CD14-positive monocyte (primary cell): Measurements from ENCODE around the gene PRRG1. TPM values are rescaled to one million over a fixed set of nuclear protein-coding genes. Genes with fewer than 3 reads are reported as not detected.

Source experiments
- DNase-seq, 3 donors: peaks; one replicate each; pipeline ENCODE4 v3.0.0-alpha.2; 2011 to 2022
- H2AFZ ChIP-seq: 2 replicates; pipeline ENCODE4 v1.6.0; 2012; ENCODE audit warnings: mild to moderate bottlenecking, low read depth, low read length, inconsistent platforms; ENCODE audit not compliant: insufficient read depth, poor library complexity, severe bottlenecking
- H3K27ac ChIP-seq, 2 donors: 1 replicate in 1 of 2; 2 replicates in 1 of 2; pipeline ENCODE4 v1.5.1; 2012 to 2013; ENCODE audit warnings: low read length in 2 of 2, control low read depth in 1 of 2, inconsistent platforms in 1 of 2, low read depth in 1 of 2, mild to moderate bottlenecking in 1 of 2
- H3K27me3 ChIP-seq, 2 donors: one replicate each; pipeline versions ENCODE4 v1.6.0 to v1.6.1; 2011 to 2013; ENCODE audit warnings: low read length in 2 of 2; ENCODE audit not compliant: control insufficient read depth in 2 of 2, insufficient read depth in 2 of 2
- H3K36me3 ChIP-seq, 2 donors: replicated peaks in 1 of 2; 1 replicate in 1 of 2; 2 replicates in 1 of 2; pipeline versions ENCODE4 v1.5.1 to v1.6.1; 2012 to 2013; ENCODE audit warnings: low read length in 2 of 2, control low read depth in 1 of 2, inconsistent platforms in 1 of 2, mild to moderate bottlenecking in 1 of 2; ENCODE audit not compliant: insufficient read depth in 2 of 2, control insufficient read depth in 1 of 2
- H3K4me1 ChIP-seq, 2 donors: 1 replicate in 1 of 2; 2 replicates in 1 of 2; pipeline versions ENCODE4 v1.5.1 to v1.6.1; 2012 to 2013; ENCODE audit warnings: low read length in 2 of 2, control low read depth in 1 of 2, inconsistent platforms in 1 of 2, mild to moderate bottlenecking in 1 of 2, moderate library complexity in 1 of 2; ENCODE audit not compliant: insufficient read depth in 2 of 2, control insufficient read depth in 1 of 2
- H3K4me2 ChIP-seq: replicated peaks from 2 replicates; pipeline ENCODE3; 2012; ENCODE audit warnings: low read length, moderate library complexity, mild to moderate bottlenecking; ENCODE audit not compliant: poor library complexity, severe bottlenecking; ENCODE audit errors: extremely low read depth
- H3K4me3 ChIP-seq, 3 experiments: fragments of 200-600 bp in 1 of 3; sonication (generic) in 1 of 3; replicated peaks in 1 of 3; 1 replicate in 2 of 3; 2 replicates in 1 of 3; pipeline ENCODE4 v1.5.1; 2011 to 2013; ENCODE audit warnings: low read length in 3 of 3, mild to moderate bottlenecking in 3 of 3, control low read depth in 2 of 3, low read depth in 2 of 3, inconsistent platforms in 1 of 3, moderate library complexity in 1 of 3
- H3K79me2 ChIP-seq: 2 replicates; pipeline ENCODE4 v1.6.0; 2012; ENCODE audit warnings: mild to moderate bottlenecking, control low read depth, inconsistent platforms, low read length, moderate library complexity; ENCODE audit not compliant: insufficient read depth
- H3K9ac ChIP-seq: 2 replicates; pipeline ENCODE4 v1.6.0; 2017; ENCODE audit warnings: low read length, mild to moderate bottlenecking; ENCODE audit not compliant: insufficient read depth, poor library complexity, severe bottlenecking
- H3K9me3 ChIP-seq, 2 donors: replicated peaks in 1 of 2; 1 replicate in 1 of 2; 2 replicates in 1 of 2; pipeline versions ENCODE4 v1.5.1 to v1.6.1; 2012 to 2013; ENCODE audit warnings: low read length in 2 of 2, control low read depth in 1 of 2; ENCODE audit not compliant: control insufficient read depth in 1 of 2, insufficient read depth in 1 of 2
- H4K20me1 ChIP-seq: 2 replicates; pipeline ENCODE4 v1.6.0; 2012; ENCODE audit warnings: mild to moderate bottlenecking, low read length, control low read depth, moderate library complexity; ENCODE audit not compliant: insufficient read depth
- H3K27ac Mint-ChIP-seq, 7 donors: one replicate each; pipeline ENCODE4 v1.8.0; 2020; ENCODE audit warnings: mild to moderate bottlenecking in 7 of 7, mixed read lengths in 7 of 7, moderate library complexity in 6 of 7, inconsistent platforms in 2 of 7
- H3K27me3 Mint-ChIP-seq, 3 donors: one replicate each; pipeline ENCODE4 v1.8.0; 2021 to 2022; ENCODE audit warnings: low read depth in 3 of 3, mild to moderate bottlenecking in 3 of 3, mixed read lengths in 3 of 3, moderate library complexity in 3 of 3, inconsistent platforms in 1 of 3
- H3K36me3 Mint-ChIP-seq, 2 donors: one replicate each; pipeline ENCODE4 v1.8.0; 2020; ENCODE audit warnings: mixed read lengths in 2 of 2, inconsistent platforms in 1 of 2, mild to moderate bottlenecking in 1 of 2
- H3K4me1 Mint-ChIP-seq: one replicate; pipeline ENCODE4 v1.8.0; 2020; ENCODE audit warnings: mild to moderate bottlenecking, mixed read lengths
- H3K4me3 Mint-ChIP-seq, 2 donors: one replicate each; pipeline ENCODE4 v1.8.0; 2020; ENCODE audit warnings: mild to moderate bottlenecking in 2 of 2, mixed read lengths in 2 of 2, moderate library complexity in 1 of 2
- H3K9me3 Mint-ChIP-seq, 7 donors: one replicate each; pipeline ENCODE4 v1.8.0; 2020 to 2022; ENCODE audit warnings: mixed read lengths in 7 of 7, mild to moderate bottlenecking in 6 of 7, moderate library complexity in 6 of 7, inconsistent platforms in 2 of 7
- WGBS: methylation state at CpG from one replicate; pipeline ENCODE4 v1.1.5; 2013; ENCODE audit warnings: missing lambda C conversion rate; ENCODE audit not compliant: insufficient coverage; 5-methylcytosine and 5-hydroxymethylcytosine counted together
- intact Hi-C, 2 donors: fragments of 100-400 bp; cut with micrococcal nuclease; formaldehyde crosslinking; loops; one replicate each; pipeline versions ENCODE4 v1.15.0 to v1.15.1; 2023
- polyA plus RNA-seq, 3 donors: library from polyadenylated mRNA; depleted of rRNA in 1 of 3; unstranded in 2 of 3; stranded (reverse) in 1 of 3; fragments of 300-500 nt in 2 of 3; fragments of >200 nt in 1 of 3; fragmentation: Illumina TruSeq in 2 of 3; gene quantifications; 1 replicate in 2 of 3; 2 replicates in 1 of 3; pipeline ENCODE4 v1.2.3, GENCODE V29; 2012 to 2021
- TF ChIP-seq, protein P1 (sequence below): fragments of 200-600 bp; IDR thresholded peaks from one replicate; pipeline ENCODE4 v1.8.0; 2022; ENCODE audit warnings: antibody characterized with exemption, mild to moderate bottlenecking

Gene PRRG1
- polyA plus RNA-seq, 3 donors, result 0.04 to 0.39 (median 0.14) TPM

DNA sequence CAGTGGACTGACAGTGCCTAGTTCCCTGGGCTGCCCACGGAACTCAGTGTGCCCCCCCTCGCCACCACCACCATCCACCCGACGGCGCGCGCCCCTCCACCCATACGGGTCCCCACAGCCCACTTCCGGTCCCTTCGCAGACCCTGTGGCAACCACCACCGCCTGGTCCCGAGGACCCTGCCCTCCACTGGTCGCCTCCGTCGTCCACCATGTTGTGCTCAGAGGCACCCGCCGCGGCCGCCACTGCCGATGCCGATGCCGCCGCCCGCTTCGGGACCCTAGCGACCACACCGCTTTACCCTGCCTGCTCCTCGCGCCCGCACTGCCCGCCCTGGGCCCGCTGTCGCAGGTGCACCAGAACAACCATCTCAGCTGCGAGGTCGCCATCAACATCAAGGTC lies 155.8 kb downstream of the PRRG1 start:
- Histone ChIP-seq H3K4me3 (no peak overlapping the region), H3K27me3 (no peaks in the 10 kb centered on the region), H2AFZ (no peak overlapping the region), H4K20me1 (no peaks in the 10 kb centered on the region), H3K9ac (no peak overlapping the region), H3K4me1 (no peaks in the 10 kb centered on the region), H3K27ac (no peak overlapping the region), H3K36me3 (no peaks in the 10 kb centered on the region), H3K9me3 (no peaks in the 10 kb centered on the region), H3K79me2 (no peaks in the 10 kb centered on the region), H3K4me2 (no peak overlapping the region)
- Mint-ChIP-seq H3K36me3 (no peaks in the 10 kb centered on the region), H3K4me1 (no peaks in the 10 kb centered on the region), H3K9me3 (peaks cover 0 to 16% (median 5%) of the 10 kb centered on the region in 7 donors), H3K27ac (no peak overlapping the region), H3K4me3 (no peak overlapping the region), H3K27me3 (peaks cover 2 to 7% (median 2%) of the 10 kb centered on the region in 3 donors)
- intact Hi-C loops, result no loop called here
- DNase-seq, result no peak
- WGBS, result 99% methylated on average over 13 of the region's 35 CpGs
- TF ChIP-seq, protein P1, sequence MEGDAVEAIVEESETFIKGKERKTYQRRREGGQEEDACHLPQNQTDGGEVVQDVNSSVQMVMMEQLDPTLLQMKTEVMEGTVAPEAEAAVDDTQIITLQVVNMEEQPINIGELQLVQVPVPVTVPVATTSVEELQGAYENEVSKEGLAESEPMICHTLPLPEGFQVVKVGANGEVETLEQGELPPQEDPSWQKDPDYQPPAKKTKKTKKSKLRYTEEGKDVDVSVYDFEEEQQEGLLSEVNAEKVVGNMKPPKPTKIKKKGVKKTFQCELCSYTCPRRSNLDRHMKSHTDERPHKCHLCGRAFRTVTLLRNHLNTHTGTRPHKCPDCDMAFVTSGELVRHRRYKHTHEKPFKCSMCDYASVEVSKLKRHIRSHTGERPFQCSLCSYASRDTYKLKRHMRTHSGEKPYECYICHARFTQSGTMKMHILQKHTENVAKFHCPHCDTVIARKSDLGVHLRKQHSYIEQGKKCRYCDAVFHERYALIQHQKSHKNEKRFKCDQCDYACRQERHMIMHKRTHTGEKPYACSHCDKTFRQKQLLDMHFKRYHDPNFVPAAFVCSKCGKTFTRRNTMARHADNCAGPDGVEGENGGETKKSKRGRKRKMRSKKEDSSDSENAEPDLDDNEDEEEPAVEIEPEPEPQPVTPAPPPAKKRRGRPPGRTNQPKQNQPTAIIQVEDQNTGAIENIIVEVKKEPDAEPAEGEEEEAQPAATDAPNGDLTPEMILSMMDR, result no peak

Other genes with a start within 250 kb of the PRRG1 start
- gene LANCL3, start 222.3 kb downstream of the PRRG1 start, polyA plus RNA-seq, result under 1 TPM in 2 of 3 donors, not detected in 1; 0.01 to 0.12 TPM